Mesodermal cell (in vitro differentiated cells): ENCODE measurements around the gene FER.
"Not testable (repeated sequence)": the region's sequence is repeated elsewhere in the genome, so short reads cannot be mapped to it uniquely, and the experiment has no call there.

Experiments used
- H3K27ac ChIP-seq: 2 replicates; pipeline ENCODE4 v1.7.0; 2013; ENCODE audit warnings: mild to moderate bottlenecking, low read depth, low read length, moderate library complexity; ENCODE audit not compliant: severe bottlenecking
- H3K36me3 ChIP-seq: 2 replicates; pipeline ENCODE4 v1.7.1; 2013; ENCODE audit warnings: mild to moderate bottlenecking, low read length, moderate library complexity; ENCODE audit not compliant: control insufficient read depth, insufficient read depth
- H3K4me1 ChIP-seq: one replicate; pipeline ENCODE4 v1.7.1; 2013; ENCODE audit warnings: mild to moderate bottlenecking, low read length; ENCODE audit not compliant: insufficient read depth, control insufficient read depth, poor library complexity, severe bottlenecking
- H3K4me3 ChIP-seq: 2 replicates; pipeline ENCODE4 v1.7.0; 2013; ENCODE audit warnings: low read length, control low read depth, mild to moderate bottlenecking; ENCODE audit not compliant: insufficient read depth, poor library complexity, severe bottlenecking; ENCODE audit errors: extremely low read depth
- H3K9me3 ChIP-seq: 2 replicates; pipeline ENCODE4 v1.7.1; 2013; ENCODE audit warnings: mild to moderate bottlenecking, low read length, moderate library complexity; ENCODE audit not compliant: control insufficient read depth
- WGBS, 2 experiments: methylation state at CpG; one replicate each; pipeline ENCODE4 v1.1.5; 2013; ENCODE audit warnings: missing lambda C conversion rate in 2 of 2; ENCODE audit not compliant: insufficient coverage in 2 of 2; 5-methylcytosine and 5-hydroxymethylcytosine counted together

The FER gene

DNA sequence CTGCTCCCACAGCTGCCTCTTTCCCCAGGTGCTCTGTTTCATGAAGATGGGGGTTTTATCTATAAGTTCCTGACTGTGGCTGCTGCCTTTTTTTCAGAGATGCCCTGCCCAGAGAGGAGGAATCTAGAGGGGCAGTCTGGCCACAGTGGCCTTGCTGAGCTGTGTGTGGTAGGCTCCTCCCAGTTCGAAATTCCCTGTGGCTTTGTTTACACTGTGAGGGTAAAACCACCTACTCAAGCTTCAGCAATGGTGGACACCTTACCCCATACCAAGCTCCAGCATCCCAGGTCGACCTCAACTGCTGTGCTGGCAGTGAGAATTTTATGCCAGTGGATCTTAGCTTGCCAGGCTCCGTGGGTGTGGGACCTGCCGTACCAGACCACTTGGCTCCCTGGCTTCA, 250.0 kb downstream of the FER start:
- H3K4me3 ChIP-seq, result no peak overlapping the region
- peaks cover 5% of the 10 kb centered on the region for H3K9me3 ChIP-seq
- H3K27ac ChIP-seq, result no peak overlapping the region
- H3K36me3 ChIP-seq, result no peaks in the 10 kb centered on the region
- 96 to 100% methylated on average over 2 to 3 of the region's 4 CpGs for WGBS, 2 experiments
- H3K4me1 ChIP-seq, result no peaks in the 10 kb centered on the region

DNA sequence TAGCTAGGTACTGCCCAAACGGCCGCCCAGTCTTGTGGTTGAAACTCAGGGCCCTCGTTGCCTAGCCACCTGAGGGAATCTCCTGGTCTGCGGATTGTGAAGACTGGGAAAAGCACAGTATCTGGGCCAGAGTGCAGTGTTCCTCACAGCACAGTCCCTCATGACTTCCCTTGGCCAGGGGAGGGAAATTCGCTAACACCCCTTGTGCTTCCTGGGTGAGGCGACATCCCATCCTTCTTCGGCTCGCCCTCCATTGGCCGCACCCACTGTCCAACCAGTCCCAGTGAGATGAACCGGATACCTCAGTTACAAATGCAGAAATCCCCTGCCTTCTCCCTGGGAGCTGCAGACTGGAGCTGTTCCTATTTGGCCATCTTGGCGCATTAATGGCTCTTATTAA, 250.5 kb downstream of the FER start:
- Histone ChIP-seq H3K27ac (no peak overlapping the region), H3K4me3 (no peak overlapping the region), H3K36me3 (no peaks in the 10 kb centered on the region), H3K4me1 (no peaks in the 10 kb centered on the region), H3K9me3 (peaks cover 5% of the 10 kb centered on the region)
- WGBS, 2 experiments, result 97 to 100% methylated on average over 9 of the region's 11 CpGs

DNA sequence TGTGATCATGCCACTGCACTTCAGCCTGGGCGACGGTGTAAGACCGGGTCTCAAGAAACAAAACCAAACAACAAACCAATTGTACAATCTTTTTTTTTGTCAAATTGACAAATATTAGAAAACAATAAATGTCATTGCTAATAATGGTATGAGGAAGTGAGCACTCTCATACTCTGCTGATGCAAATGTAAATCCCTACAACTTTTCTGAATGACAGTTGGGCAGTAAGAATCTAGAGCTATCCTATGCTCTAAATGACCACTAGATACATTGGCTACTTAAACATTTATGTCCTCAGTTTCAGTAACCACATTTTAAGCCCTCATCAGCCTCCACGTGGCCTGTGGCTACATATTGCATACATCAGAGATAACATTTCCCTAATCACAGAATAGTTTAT, 256.2 kb downstream of the FER start:
- Histone ChIP-seq H3K4me3 (no peak overlapping the region), H3K27ac (no peak overlapping the region), H3K9me3 (no peaks in the 10 kb centered on the region), H3K36me3 (no peaks in the 10 kb centered on the region), H3K4me1 (no peaks in the 10 kb centered on the region)
- 67 to 80% methylated on average over 1 of the region's 4 CpGs for WGBS, 2 experiments

DNA sequence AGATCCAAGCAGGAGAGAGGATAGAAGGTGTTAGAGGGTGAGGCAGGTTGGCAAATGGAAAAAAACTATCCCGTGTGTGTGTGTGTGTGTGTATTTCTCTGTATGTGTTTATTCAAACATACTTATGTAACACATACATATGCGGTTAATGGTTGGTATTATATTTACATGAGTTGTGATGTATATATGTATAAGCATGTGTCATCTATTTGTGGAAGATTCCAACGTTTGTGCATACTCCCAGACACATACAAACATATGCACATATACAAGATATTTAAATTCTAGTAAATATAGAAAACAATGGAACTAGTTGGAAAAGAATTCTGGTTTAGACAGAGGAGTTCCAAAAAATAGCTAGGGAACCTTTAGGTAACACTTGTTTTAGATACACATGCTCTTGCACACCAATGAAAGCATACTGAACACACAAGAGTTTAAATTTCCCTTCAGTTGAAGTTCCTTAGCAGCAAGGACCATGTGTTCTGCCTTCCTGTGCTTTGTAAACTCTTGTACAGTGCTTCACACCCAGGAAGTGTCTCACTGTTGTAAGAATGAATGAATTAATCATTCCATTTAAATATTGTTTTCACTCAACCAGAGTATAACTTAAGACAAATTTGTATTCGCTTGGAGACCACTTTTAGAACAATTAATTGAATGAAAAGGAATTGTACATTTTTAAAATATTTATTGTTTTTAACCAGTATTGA, 257.8 kb downstream of the FER start:
- WGBS, 2 experiments, result no CpG with 5 or more reads among the region's 4 CpGs
- Histone ChIP-seq H3K4me1 (no peaks in the 10 kb centered on the region), H3K4me3 (no peak overlapping the region), H3K9me3 (no peaks in the 10 kb centered on the region), H3K36me3 (no peaks in the 10 kb centered on the region), H3K27ac (no peak overlapping the region)

DNA sequence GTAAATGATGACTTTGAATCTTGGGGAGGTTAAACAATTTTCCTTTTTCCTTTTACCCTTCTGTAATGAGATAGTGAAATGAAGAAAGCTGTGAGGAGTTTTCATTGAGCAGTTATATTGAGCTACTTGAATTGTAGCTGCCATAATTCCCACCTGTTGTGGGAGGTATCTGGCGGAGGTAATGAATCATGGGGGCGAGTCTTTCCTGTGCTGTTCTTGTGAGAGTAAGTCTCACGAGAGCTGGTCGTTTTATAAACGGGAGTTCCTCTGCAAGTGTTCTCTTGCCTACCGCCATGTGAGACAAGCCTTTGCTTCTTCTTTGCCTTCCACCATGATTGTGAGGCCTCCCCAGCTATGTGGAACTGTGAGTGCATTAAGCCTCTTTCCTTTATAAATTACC, 258.4 kb downstream of the FER start:
- H3K4me3 ChIP-seq, result no peak overlapping the region
- H3K9me3 ChIP-seq, result no peaks in the 10 kb centered on the region
- no peaks in the 10 kb centered on the region for H3K36me3 ChIP-seq
- H3K27ac ChIP-seq, result no peak overlapping the region
- no peaks in the 10 kb centered on the region for H3K4me1 ChIP-seq
- 98 to 100% methylated on average over 2 to 6 of the region's 6 CpGs for WGBS, 2 experiments

DNA sequence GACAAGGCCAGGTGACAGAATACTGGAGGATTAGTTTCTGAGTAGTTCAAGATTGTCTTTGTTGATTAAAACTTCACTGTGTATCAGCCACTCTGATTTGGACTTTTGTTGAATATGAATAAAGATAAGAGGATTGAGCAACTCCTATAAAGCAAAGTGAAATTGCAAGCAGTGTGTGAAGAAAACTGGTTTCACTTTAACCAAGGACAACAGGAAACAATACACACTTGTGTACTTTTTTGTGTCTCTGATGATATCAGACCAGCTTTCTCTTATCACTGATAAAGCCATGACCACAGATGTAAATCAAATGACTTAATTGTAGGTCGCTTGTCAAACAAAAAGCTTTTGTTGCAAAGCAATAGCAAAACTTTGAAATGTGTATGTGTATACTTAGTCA, 268.6 kb downstream of the FER start:
- WGBS, 2 experiments, result no CpG with 5 or more reads among the region's 1 CpG
- no peaks in the 10 kb centered on the region for H3K4me1 ChIP-seq
- H3K27ac ChIP-seq, result no peak overlapping the region
- H3K4me3 ChIP-seq, result no peak overlapping the region
- H3K36me3 ChIP-seq, result no peaks in the 10 kb centered on the region
- H3K9me3 ChIP-seq, result no peaks in the 10 kb centered on the region

DNA sequence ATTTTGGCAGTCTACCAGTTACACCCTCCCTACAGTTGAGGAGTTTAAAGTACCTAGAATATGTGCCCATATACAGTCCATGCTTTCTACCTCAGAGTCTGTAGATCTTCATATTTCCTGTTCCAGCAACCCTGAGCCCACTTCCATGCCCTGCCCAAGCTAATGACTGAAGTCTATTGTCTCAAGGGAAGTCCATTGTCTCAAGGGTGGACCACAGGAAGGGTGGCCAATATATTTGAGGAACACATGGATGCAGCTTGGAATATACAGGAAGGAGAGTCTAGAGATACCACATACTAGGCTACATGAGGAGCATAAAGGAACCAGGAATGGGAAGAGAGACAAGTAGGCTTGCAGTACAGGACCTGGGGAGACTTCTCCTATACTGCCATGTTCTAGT, 274.4 kb downstream of the FER start:
- Histone ChIP-seq H3K4me3 (no peak overlapping the region), H3K36me3 (peaks cover 5% of the 10 kb centered on the region), H3K9me3 (no peaks in the 10 kb centered on the region), H3K4me1 (no peaks in the 10 kb centered on the region), H3K27ac (no peak overlapping the region)

DNA sequence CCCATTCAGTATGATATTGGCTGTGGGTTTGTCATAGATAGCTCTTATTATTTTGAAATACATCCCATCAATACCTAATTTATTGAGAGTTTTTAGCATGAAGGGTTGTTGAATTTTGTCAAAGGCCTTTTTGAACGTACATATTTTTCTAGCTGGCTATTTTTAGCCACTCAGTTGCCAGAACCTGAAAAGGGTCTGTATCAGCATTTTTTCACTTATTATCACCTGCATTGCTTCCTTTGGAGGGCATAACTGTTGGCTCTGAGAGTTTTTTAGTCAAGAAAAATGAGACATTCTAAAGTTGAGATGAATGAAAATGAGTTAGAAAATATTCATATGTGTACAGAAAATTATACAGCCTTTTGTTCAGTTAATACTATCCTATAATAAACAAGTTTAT, 278.0 kb downstream of the FER start:
- H3K4me3 ChIP-seq, H3K9me3 ChIP-seq, H3K4me1 ChIP-seq, H3K36me3 ChIP-seq, H3K27ac ChIP-seq: not testable (repeated sequence)
- WGBS, 2 experiments, result no CpG with 5 or more reads among the region's 1 CpG

DNA sequence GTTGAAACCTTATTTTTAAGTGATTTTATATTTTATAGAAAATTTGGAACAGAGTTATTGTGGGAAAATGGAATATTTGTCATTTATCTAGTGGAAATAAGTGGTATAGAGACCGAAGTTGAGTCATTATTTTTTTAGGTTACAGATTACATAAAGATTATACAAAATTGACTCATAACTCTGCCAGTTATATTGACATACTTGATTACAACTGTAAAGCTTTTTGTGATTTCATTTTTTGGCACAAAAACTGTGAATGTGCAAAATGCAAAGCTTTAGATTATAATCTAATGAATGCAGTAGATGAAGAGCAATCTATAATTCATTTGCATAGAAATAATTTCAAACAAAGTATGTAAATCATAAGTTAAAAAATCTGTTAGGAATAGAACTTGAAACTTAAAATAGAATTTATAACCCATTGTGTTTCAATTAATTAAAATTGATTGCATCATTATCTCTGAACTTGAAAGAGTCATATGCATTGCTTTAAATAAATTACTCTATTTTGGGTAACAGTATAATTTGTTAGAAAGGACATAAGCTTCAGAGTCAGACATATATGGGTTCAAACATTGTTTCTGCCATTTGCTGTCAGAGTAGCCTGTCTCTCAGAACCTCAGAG, 280.4 kb downstream of the FER start:
- H3K27ac ChIP-seq, result no peak overlapping the region
- H3K36me3 ChIP-seq, result peaks cover 5% of the 10 kb centered on the region
- H3K4me3 ChIP-seq, result no peak overlapping the region
- no peaks in the 10 kb centered on the region for H3K4me1 ChIP-seq
- H3K9me3 ChIP-seq, result no peaks in the 10 kb centered on the region
- WGBS, 2 experiments, result no CpG with 5 or more reads among the region's 1 CpG

DNA sequence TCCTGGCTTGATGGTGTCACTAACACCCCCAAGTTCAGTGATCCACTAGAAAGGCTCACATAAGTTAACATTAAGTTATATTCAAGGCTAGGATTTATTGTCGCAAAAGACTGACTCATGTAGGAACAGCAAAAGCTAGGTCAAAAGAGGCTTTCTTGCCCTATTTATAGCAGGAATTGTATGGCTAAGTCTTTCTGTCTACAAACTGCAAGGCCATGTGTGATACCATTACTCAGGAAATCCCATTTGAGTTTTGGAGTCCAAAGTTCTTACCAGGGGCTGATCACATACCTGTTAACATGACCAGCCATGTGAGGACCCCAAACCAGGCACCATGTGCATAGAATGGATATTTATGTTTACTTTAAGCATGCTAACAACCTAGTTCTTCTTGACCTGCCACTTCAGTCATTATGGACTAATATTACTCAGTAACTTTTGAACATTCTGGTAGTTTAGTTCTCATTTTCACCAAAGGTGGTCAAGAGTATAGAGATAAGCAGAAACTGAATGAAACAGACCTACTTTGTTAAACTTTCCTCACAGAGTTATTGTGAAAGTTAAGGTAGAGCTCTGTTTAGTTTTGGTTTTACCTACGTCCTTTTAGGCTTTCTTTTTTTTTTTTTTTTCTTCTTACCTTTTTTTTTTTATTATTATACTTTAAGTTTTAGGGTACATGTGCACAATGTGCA, 281.1 kb downstream of the FER start:
- WGBS, 2 experiments, result 57 to 100% methylated on average over 1 of the region's 2 CpGs
- Histone ChIP-seq H3K9me3 (no peaks in the 10 kb centered on the region), H3K27ac (no peak overlapping the region), H3K4me1 (no peaks in the 10 kb centered on the region), H3K4me3 (no peak overlapping the region), H3K36me3 (peaks cover 5% of the 10 kb centered on the region)

DNA sequence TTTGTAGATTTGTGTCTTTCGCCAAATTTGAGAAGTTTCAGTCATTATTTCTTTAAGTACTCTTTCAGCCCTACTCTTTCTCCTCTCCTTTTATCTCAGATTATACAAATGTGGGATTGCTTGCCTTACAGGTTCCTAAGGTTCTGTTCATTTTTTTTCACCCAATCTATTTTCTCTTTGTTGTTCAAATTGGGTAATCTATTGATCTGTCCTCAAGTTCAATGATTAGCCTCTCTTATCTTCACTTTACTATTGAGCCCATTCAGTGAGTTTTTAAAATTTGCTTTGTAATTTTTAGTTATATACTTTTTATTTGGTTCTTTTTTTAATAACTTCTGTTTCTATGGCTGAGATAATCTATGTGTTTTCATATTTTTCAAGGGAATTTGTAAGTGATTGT, 282.1 kb downstream of the FER start:
- Histone ChIP-seq H3K4me3 (no peak overlapping the region), H3K27ac (no peak overlapping the region), H3K4me1 (no peaks in the 10 kb centered on the region), H3K36me3 (no peaks in the 10 kb centered on the region), H3K9me3 (no peaks in the 10 kb centered on the region)
- 100% methylated on average over 1 of the region's 1 CpG; no CpG with 5 or more reads in 1 of the 2 experiments for WGBS, 2 experiments
